K562 (cell line): Measurements from ENCODE around the gene PLEKHF1. TPM values are rescaled to one million over a fixed set of nuclear protein-coding genes. Genes with fewer than 3 reads are reported as not detected.
A peak's percentile ranks its signal among the peaks of the same experiment; 100 is the strongest.

ENCODE experiments used
- ATF7 ChIP-seq: fragments of 450-650 bp; IDR thresholded peaks from 2 replicates; pipeline ENCODE4 v1.7.1; 2014; ENCODE audit warnings: mild to moderate bottlenecking, moderate library complexity
- DACH1 ChIP-seq: fragments of 450-650 bp; IDR thresholded peaks from 2 replicates; pipeline ENCODE4 v1.6.1; 2018; ENCODE audit not compliant: partially characterized antibody
- FIP1L1 ChIP-seq: fragments of 200-400 bp; formaldehyde crosslinking; IDR thresholded peaks from 2 replicates; pipeline ENCODE4 v1.6.1; 2018; ENCODE audit warnings: mild to moderate bottlenecking, low read depth, low read length; ENCODE audit not compliant: poor library complexity, severe bottlenecking
- GTF2A2 ChIP-seq: IDR thresholded peaks from 2 replicates; pipeline ENCODE4 v1.6.1; 2016; ENCODE audit warnings: mild to moderate bottlenecking, missing genetic modification characterization, missing compliant biosample characterization
- HEY1 ChIP-seq: fragments of 250-450 bp; sonication (Bioruptor Pico); IDR thresholded peaks from 2 replicates; pipeline ENCODE4 v1.5.0; 2020; ENCODE audit warnings: mild to moderate bottlenecking, moderate library complexity, borderline replicate concordance
- KDM1A ChIP-seq, 2 experiments: fragments of 450-650 bp; IDR thresholded peaks; 2 replicates each; pipeline ENCODE4 v1.6.1; 2016; ENCODE audit warnings: mild to moderate bottlenecking in 2 of 2
- MAFF ChIP-seq: IDR thresholded peaks from 2 replicates; pipeline ENCODE4 v1.6.1; 2012; ENCODE audit warnings: low read length, improper control_type of control experiment
- NFIC ChIP-seq: fragments of 450-650 bp; IDR thresholded peaks from 2 replicates; pipeline ENCODE4 v1.6.1; 2017; ENCODE audit warnings: mild to moderate bottlenecking, inconsistent platforms
- RBBP5 ChIP-seq: fragments of 200-600 bp; sonication (generic); IDR thresholded peaks from 2 replicates; pipeline ENCODE4 v1.6.1; 2012; ENCODE audit warnings: borderline replicate concordance, mild to moderate bottlenecking, low read length, control low read depth, inconsistent platforms; ENCODE audit not compliant: insufficient read depth, poor library complexity, severe bottlenecking
- SP1 ChIP-seq: sonication (generic); formaldehyde crosslinking; IDR thresholded peaks from 2 replicates; pipeline ENCODE4 v1.8.1; 2022; ENCODE audit warnings: mild to moderate bottlenecking, missing genetic modification reagents
- ZNF778 ChIP-seq: fragments of 450-650 bp; formaldehyde crosslinking; IDR thresholded peaks from 2 replicates; pipeline ENCODE4 v1.4.0; 2020; ENCODE audit warnings: mild to moderate bottlenecking, moderate library complexity
- polyA plus RNA-seq, 8 experiments: library from polyadenylated mRNA; depleted of rRNA in 4 of 8; stranded (reverse) in 5 of 8; unstranded in 3 of 8; fragments of >200 nt; fragmentation: Nextera tagmentation in 2 of 8; fragmentation: Illumina TruSeq in 1 of 8; extraction: Ambion mirVana in 2 of 8; extraction: Trizol in 1 of 8; gene quantifications; 2 replicates each; pipeline versions ENCODE4 v1.2.1 to v1.2.3, GENCODE V29; 2011 to 2014; ENCODE audit warnings: inconsistent platforms in 1 of 8, missing spikeins in 1 of 8
- total RNA-seq, 7 experiments: library from RNA; depleted of rRNA in 6 of 7; stranded (reverse); fragments of >200 nt in 6 of 7; fragmentation: Illumina TruSeq in 2 of 7; extraction: Trizol in 2 of 7; gene quantifications; 2 replicates each; pipeline versions ENCODE4 v1.2.1 to v1.2.3, GENCODE V29; 2011 to 2021; ENCODE audit warnings: low replicate concordance in 1 of 7
- TF ChIP-seq, protein P1 (sequence below), 3 experiments: IDR thresholded peaks in 2 of 3; conservative IDR thresholded peaks in 1 of 3; 2 replicates each; pipeline ENCODE4 v1.5.1; 2011 to 2012; ENCODE audit warnings: low read length in 3 of 3, mild to moderate bottlenecking in 3 of 3, control low read depth in 2 of 3, improper control_type of control experiment in 1 of 3, inconsistent platforms in 1 of 3, low read depth in 1 of 3, mixed read lengths in 1 of 3, moderate library complexity in 1 of 3; ENCODE audit not compliant: insufficient read depth in 2 of 3
- TF ChIP-seq, protein P2 (sequence below): fragments of 450-650 bp; IDR thresholded peaks from 2 replicates; pipeline ENCODE4 v1.6.1; 2017; ENCODE audit warnings: mild to moderate bottlenecking, moderate library complexity
- TF ChIP-seq, protein P3 (sequence below): fragments of 250-450 bp; sonication (Bioruptor Pico); IDR thresholded peaks from 2 replicates; pipeline ENCODE4 v1.9.0; 2021; ENCODE audit warnings: mild to moderate bottlenecking, inconsistent platforms
- TF ChIP-seq, protein P4 (sequence below): fragments of 450-650 bp; formaldehyde crosslinking; IDR thresholded peaks from 2 replicates; pipeline ENCODE4 v1.4.0; 2022; ENCODE audit warnings: missing genetic modification characterization
- TF ChIP-seq, protein P5 (sequence below): fragments of 450-650 bp; formaldehyde crosslinking; IDR thresholded peaks from 2 replicates; pipeline ENCODE4 v1.4.0; 2020; ENCODE audit warnings: mild to moderate bottlenecking, moderate library complexity
- TF ChIP-seq, protein P6 (sequence below): fragments of 450-650 bp; formaldehyde crosslinking; IDR thresholded peaks from 2 replicates; pipeline ENCODE4 v1.4.0; 2020; ENCODE audit warnings: mild to moderate bottlenecking

PLEKHF1 gene
- total and polyA plus RNA-seq, 9 of the 15 experiments (the other 6 are each of a cell fraction or from before 2014, with no cell fraction given) = 0.07 to 13.4 (median 3.9) TPM; not detected in 1

DNA sequence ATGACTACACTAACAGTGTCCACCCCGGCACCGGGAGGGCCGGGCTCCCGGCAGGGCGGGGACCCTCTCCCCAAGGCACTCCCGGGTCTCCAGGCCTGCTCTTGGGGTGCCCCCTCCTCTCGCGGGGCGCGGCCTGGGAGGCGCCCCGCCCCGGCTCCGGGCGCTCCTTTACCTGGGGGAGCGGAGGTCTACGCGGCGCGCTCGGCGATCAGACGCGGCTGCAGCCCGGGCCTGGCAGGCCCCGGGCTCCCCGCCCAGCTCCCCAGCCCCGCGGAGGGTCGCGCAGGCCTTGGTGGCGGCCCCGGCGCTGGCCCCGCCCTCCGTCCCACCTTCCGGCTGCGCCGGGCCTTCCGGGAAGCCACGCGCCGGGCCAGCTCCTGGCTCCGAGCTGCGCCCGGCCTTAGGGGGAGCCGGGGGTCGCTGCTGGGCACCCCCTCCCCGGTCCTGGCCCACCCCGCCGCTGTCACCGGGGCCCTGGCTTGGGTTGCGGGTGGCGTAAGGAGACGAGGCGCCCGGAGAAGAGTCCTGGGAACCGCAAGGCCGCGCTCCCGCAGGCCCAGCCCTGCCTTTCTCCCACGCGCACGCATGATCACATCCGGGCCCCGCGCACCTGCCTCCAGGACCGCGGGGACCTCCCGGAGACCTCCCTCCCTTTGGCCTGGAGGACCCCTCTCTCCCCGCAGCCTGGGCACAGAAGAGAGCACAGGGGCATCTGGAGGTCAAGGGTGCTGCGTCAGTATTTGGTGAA lies 49.9 kb downstream of the PLEKHF1 start, which contains the start of gene C19orf12 (continued):
- TF ChIP-seq, protein P1, sequence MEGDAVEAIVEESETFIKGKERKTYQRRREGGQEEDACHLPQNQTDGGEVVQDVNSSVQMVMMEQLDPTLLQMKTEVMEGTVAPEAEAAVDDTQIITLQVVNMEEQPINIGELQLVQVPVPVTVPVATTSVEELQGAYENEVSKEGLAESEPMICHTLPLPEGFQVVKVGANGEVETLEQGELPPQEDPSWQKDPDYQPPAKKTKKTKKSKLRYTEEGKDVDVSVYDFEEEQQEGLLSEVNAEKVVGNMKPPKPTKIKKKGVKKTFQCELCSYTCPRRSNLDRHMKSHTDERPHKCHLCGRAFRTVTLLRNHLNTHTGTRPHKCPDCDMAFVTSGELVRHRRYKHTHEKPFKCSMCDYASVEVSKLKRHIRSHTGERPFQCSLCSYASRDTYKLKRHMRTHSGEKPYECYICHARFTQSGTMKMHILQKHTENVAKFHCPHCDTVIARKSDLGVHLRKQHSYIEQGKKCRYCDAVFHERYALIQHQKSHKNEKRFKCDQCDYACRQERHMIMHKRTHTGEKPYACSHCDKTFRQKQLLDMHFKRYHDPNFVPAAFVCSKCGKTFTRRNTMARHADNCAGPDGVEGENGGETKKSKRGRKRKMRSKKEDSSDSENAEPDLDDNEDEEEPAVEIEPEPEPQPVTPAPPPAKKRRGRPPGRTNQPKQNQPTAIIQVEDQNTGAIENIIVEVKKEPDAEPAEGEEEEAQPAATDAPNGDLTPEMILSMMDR (IDR thresholded peaks at IDR 0.05 in 2 of 3, conservative IDR thresholded peaks at IDR 0.05 in 1 of 3; ENCODE audit: insufficient read depth in 2 of 3, low read depth in 1 of 3, low read length in 3 of 3) = no peak
- TF ChIP-seq ATF7 (peak; percentile 33; the same call in 1 of the 2 replicates), NFIC (peak; percentile 24; the same call in 1 of the 2 replicates), MAFF (no peak), SP1 (CRISPR knock-in tag) (no peak), ZNF778 (CRISPR knock-in tag) (no peak), FIP1L1 (no peak), DACH1 (no peak), RBBP5 (peak; percentile 64), GTF2A2 (tag) (peak; percentile 40; the same call in 1 of the 2 replicates), KDM1A (IDR thresholded peaks at IDR 0.05) (no peak), HEY1 (CRISPR knock-in tag) (no peak)
- TF ChIP-seq, protein P2, sequence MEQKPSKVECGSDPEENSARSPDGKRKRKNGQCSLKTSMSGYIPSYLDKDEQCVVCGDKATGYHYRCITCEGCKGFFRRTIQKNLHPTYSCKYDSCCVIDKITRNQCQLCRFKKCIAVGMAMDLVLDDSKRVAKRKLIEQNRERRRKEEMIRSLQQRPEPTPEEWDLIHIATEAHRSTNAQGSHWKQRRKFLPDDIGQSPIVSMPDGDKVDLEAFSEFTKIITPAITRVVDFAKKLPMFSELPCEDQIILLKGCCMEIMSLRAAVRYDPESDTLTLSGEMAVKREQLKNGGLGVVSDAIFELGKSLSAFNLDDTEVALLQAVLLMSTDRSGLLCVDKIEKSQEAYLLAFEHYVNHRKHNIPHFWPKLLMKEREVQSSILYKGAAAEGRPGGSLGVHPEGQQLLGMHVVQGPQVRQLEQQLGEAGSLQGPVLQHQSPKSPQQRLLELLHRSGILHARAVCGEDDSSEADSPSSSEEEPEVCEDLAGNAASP = no peak
- TF ChIP-seq, protein P3, sequence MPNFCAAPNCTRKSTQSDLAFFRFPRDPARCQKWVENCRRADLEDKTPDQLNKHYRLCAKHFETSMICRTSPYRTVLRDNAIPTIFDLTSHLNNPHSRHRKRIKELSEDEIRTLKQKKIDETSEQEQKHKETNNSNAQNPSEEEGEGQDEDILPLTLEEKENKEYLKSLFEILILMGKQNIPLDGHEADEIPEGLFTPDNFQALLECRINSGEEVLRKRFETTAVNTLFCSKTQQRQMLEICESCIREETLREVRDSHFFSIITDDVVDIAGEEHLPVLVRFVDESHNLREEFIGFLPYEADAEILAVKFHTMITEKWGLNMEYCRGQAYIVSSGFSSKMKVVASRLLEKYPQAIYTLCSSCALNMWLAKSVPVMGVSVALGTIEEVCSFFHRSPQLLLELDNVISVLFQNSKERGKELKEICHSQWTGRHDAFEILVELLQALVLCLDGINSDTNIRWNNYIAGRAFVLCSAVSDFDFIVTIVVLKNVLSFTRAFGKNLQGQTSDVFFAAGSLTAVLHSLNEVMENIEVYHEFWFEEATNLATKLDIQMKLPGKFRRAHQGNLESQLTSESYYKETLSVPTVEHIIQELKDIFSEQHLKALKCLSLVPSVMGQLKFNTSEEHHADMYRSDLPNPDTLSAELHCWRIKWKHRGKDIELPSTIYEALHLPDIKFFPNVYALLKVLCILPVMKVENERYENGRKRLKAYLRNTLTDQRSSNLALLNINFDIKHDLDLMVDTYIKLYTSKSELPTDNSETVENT (CRISPR knock-in tag) = 0 out of 2 replicates have a peak, but pooled peaks have one; percentile 46
- TF ChIP-seq, protein P4, sequence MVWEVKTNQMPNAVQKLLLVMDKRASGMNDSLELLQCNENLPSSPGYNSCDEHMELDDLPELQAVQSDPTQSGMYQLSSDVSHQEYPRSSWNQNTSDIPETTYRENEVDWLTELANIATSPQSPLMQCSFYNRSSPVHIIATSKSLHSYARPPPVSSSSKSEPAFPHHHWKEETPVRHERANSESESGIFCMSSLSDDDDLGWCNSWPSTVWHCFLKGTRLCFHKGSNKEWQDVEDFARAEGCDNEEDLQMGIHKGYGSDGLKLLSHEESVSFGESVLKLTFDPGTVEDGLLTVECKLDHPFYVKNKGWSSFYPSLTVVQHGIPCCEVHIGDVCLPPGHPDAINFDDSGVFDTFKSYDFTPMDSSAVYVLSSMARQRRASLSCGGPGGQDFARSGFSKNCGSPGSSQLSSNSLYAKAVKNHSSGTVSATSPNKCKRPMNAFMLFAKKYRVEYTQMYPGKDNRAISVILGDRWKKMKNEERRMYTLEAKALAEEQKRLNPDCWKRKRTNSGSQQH (CRISPR knock-in tag) = no peak
- TF ChIP-seq, protein P5, sequence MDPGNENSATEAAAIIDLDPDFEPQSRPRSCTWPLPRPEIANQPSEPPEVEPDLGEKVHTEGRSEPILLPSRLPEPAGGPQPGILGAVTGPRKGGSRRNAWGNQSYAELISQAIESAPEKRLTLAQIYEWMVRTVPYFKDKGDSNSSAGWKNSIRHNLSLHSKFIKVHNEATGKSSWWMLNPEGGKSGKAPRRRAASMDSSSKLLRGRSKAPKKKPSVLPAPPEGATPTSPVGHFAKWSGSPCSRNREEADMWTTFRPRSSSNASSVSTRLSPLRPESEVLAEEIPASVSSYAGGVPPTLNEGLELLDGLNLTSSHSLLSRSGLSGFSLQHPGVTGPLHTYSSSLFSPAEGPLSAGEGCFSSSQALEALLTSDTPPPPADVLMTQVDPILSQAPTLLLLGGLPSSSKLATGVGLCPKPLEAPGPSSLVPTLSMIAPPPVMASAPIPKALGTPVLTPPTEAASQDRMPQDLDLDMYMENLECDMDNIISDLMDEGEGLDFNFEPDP (CRISPR knock-in tag) = no peak
- TF ChIP-seq, protein P6, sequence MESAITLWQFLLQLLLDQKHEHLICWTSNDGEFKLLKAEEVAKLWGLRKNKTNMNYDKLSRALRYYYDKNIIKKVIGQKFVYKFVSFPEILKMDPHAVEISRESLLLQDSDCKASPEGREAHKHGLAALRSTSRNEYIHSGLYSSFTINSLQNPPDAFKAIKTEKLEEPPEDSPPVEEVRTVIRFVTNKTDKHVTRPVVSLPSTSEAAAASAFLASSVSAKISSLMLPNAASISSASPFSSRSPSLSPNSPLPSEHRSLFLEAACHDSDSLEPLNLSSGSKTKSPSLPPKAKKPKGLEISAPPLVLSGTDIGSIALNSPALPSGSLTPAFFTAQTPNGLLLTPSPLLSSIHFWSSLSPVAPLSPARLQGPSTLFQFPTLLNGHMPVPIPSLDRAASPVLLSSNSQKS (CRISPR knock-in tag) = no peak
